ENCODE results near the gene PDZRN4. TPM values are rescaled to one million over a fixed set of nuclear protein-coding genes. Genes with fewer than 3 reads are reported as not detected.
"Not testable (repeated sequence)": the region's sequence is repeated elsewhere in the genome, so short reads cannot be mapped to it uniquely, and the experiment has no call there.

Gene PDZRN4
- total RNA-seq, 1 experiment from 2014 or later, result not detected

GRCh38 chr12:41536813-41537490 lies 348.8 kb downstream of the PDZRN4 start:
- H3K36me3 ChIP-seq (ENCODE audit: control insufficient read depth, insufficient read depth, low read length), result no peaks in the 10 kb centered on the region
- ChIA-PET POLR2A (no interaction called here), CTCF (no interaction called here)
- Mint-ChIP-seq H3K9me3 (ENCODE audit: unreplicated experiment) (no peaks in the 10 kb centered on the region), H3K36me3 (ENCODE audit: insufficient read depth, unreplicated experiment) (no peaks in the 10 kb centered on the region), H3K27me3 (ENCODE audit: insufficient read depth, unreplicated experiment) (peaks cover 8% of the 10 kb centered on the region), H3K4me3 (ENCODE audit: unreplicated experiment) (no peak overlapping the region), H3K27ac (ENCODE audit: unreplicated experiment) (no peak overlapping the region), H3K4me1 (ENCODE audit: low read depth, unreplicated experiment) (no peaks in the 10 kb centered on the region)
- no peak for DNase-seq
- intact Hi-C loops (cut with micrococcal nuclease; ENCODE audit: unreplicated experiment), result no loop called here
- H3K27me3 ChIP-seq (replicated peaks; ENCODE audit: control insufficient read depth, insufficient read depth, low read length), result no peaks in the 10 kb centered on the region
- no peaks in the 10 kb centered on the region for H3K4me1 ChIP-seq
- BruUV-seq (replicated peaks), result no TSS peak
- H3K4me3 ChIP-seq (ENCODE audit: low read depth, low read length), result no peak overlapping the region
- no peak for TF ChIP-seq CTCF (IDR thresholded peaks at IDR 0.05; ENCODE audit: insufficient read depth in 1 of 2, low read depth in 1 of 2, low read length in 1 of 2, severe bottlenecking in 1 of 2, unreplicated experiment in 1 of 2)
- no peaks in the 10 kb centered on the region for H3K9me3 ChIP-seq

- no peak overlapping the region for H3K4me3 ChIP-seq (ENCODE audit: low read depth, low read length)
- no peaks in the 10 kb centered on the region for H3K9me3 ChIP-seq
- H3K4me1 Mint-ChIP-seq (ENCODE audit: low read depth, unreplicated experiment), result no peaks in the 10 kb centered on the region
- no peak overlapping the region for H3K27ac Mint-ChIP-seq (ENCODE audit: unreplicated experiment)
- BruUV-seq (replicated peaks), result no TSS peak
- DNase-seq, result no peak
- no peaks in the 10 kb centered on the region for H3K36me3 ChIP-seq (ENCODE audit: control insufficient read depth, insufficient read depth, low read length)
- ChIA-PET CTCF (no interaction called here), POLR2A (no interaction called here)
- no peaks in the 10 kb centered on the region for H3K36me3 Mint-ChIP-seq (ENCODE audit: insufficient read depth, unreplicated experiment)
- no peaks in the 10 kb centered on the region for H3K4me1 ChIP-seq
- no peak for TF ChIP-seq CTCF (IDR thresholded peaks at IDR 0.05; ENCODE audit: insufficient read depth in 1 of 2, low read depth in 1 of 2, low read length in 1 of 2, severe bottlenecking in 1 of 2, unreplicated experiment in 1 of 2)
- H3K27me3 Mint-ChIP-seq (ENCODE audit: insufficient read depth, unreplicated experiment), result peaks cover 8% of the 10 kb centered on the region
- intact Hi-C loops (cut with micrococcal nuclease; ENCODE audit: unreplicated experiment), result no loop called here
- no peaks in the 10 kb centered on the region for H3K9me3 Mint-ChIP-seq (ENCODE audit: unreplicated experiment)
- H3K27me3 ChIP-seq (replicated peaks; ENCODE audit: control insufficient read depth, insufficient read depth, low read length), result no peaks in the 10 kb centered on the region
- no peak overlapping the region for H3K4me3 Mint-ChIP-seq (ENCODE audit: unreplicated experiment)
Observed at GRCh38 chr12:41537522-41537921, 349.4 kb downstream of the PDZRN4 start.

- Mint-ChIP-seq H3K27ac (ENCODE audit: unreplicated experiment) (no peak overlapping the region), H3K4me3 (ENCODE audit: unreplicated experiment) (no peak overlapping the region), H3K9me3 (ENCODE audit: unreplicated experiment) (no peaks in the 10 kb centered on the region), H3K36me3 (ENCODE audit: insufficient read depth, unreplicated experiment) (no peaks in the 10 kb centered on the region), H3K4me1 (ENCODE audit: low read depth, unreplicated experiment) (no peaks in the 10 kb centered on the region), H3K27me3 (ENCODE audit: insufficient read depth, unreplicated experiment) (peaks cover 11% of the 10 kb centered on the region)
- Histone ChIP-seq H3K9me3 (no peaks in the 10 kb centered on the region), H3K4me3 (ENCODE audit: low read depth, low read length) (no peak overlapping the region), H3K27me3 (replicated peaks; ENCODE audit: control insufficient read depth, insufficient read depth, low read length) (no peaks in the 10 kb centered on the region), H3K4me1 (no peaks in the 10 kb centered on the region), H3K36me3 (ENCODE audit: control insufficient read depth, insufficient read depth, low read length) (no peaks in the 10 kb centered on the region)
- TF ChIP-seq CTCF (IDR thresholded peaks at IDR 0.05; ENCODE audit: insufficient read depth in 1 of 2, low read depth in 1 of 2, low read length in 1 of 2, severe bottlenecking in 1 of 2, unreplicated experiment in 1 of 2), result no peak
- POLR2A ChIA-PET, result no interaction called here
- BruUV-seq (replicated peaks), result no TSS peak
- CTCF ChIA-PET, result no interaction called here
- intact Hi-C loops (cut with micrococcal nuclease; ENCODE audit: unreplicated experiment), result no loop called here
- no peak for DNase-seq
Observed at GRCh38 chr12:41545761-41546160, 357.6 kb downstream of the PDZRN4 start.

GRCh38 chr12:41547071-41547470 lies 359.0 kb downstream of the PDZRN4 start:
- CTCF ChIA-PET; H3K4me1 Mint-ChIP-seq (ENCODE audit: low read depth, unreplicated experiment); intact Hi-C loops (cut with micrococcal nuclease; ENCODE audit: unreplicated experiment); H3K36me3 ChIP-seq (ENCODE audit: control insufficient read depth, insufficient read depth, low read length); H3K4me3 ChIP-seq (ENCODE audit: low read depth, low read length); H3K4me3 Mint-ChIP-seq (ENCODE audit: unreplicated experiment); H3K36me3 Mint-ChIP-seq (ENCODE audit: insufficient read depth, unreplicated experiment); H3K9me3 ChIP-seq; H3K27ac Mint-ChIP-seq (ENCODE audit: unreplicated experiment); BruUV-seq (replicated peaks); H3K4me1 ChIP-seq; DNase-seq; H3K9me3 Mint-ChIP-seq (ENCODE audit: unreplicated experiment); POLR2A ChIA-PET; H3K27me3 ChIP-seq (replicated peaks; ENCODE audit: control insufficient read depth, insufficient read depth, low read length): not testable (repeated sequence)
- peaks cover 11% of the 10 kb centered on the region for H3K27me3 Mint-ChIP-seq (ENCODE audit: insufficient read depth, unreplicated experiment)

Data from Caco-2 (cell line).